Measurements from ENCODE around the gene USP6NL. TPM values are rescaled to one million over a fixed set of nuclear protein-coding genes. Genes with fewer than 3 reads are reported as not detected.
A peak's percentile ranks its signal among the peaks of the same experiment; 100 is the strongest.

The USP6NL gene
- total and polyA plus RNA-seq, 2 of the 13 experiments (the other 11 are each of a cell fraction or from before 2014, with no cell fraction given), result 10.5 to 22.9 TPM

GRCh38 chr10:11602919-11603523 lies 8.4 kb downstream of the USP6NL start (continued):
- TF ChIP-seq EP300 (IDR thresholded peaks at IDR 0.05; ENCODE audit: low read depth in 2 of 2, low read length in 2 of 2) (peak; percentile 29 to 90; a peak in 3 of 4 replicates), EP300 (CRISPR knock-in tag; IDR thresholded peaks at IDR 0.05; ENCODE audit: borderline replicate concordance) (peak; percentile 77), FOXA1 (IDR thresholded peaks at IDR 0.05) (peak; percentile 88), FOXA1 (CRISPR knock-in tag; IDR thresholded peaks at IDR 0.05) (peak; percentile 93), PPARG (CRISPR knock-in tag; conservative IDR thresholded peaks at IDR 0.05) (peak; percentile 83), ZNF878 (CRISPR knock-in tag; IDR thresholded peaks at IDR 0.05) (no peak; the same call in 1 of the 2 replicates), NFYC (CRISPR knock-in tag; IDR thresholded peaks at IDR 0.05) (no peak), TSC22D2 (CRISPR knock-in tag; IDR thresholded peaks at IDR 0.05; ENCODE audit: borderline replicate concordance) (no peak), ZNF205 (CRISPR knock-in tag; IDR thresholded peaks at IDR 0.05) (0 out of 2 replicates have a peak, but pooled peaks have one; percentile 50), HOMEZ (CRISPR knock-in tag; IDR thresholded peaks at IDR 0.05; ENCODE audit: low read depth) (peak; percentile 90), ZNF484 (CRISPR knock-in tag; IDR thresholded peaks at IDR 0.05; ENCODE audit: borderline replicate concordance, low read depth) (no peak), ZNF367 (CRISPR knock-in tag; IDR thresholded peaks at IDR 0.05; ENCODE audit: borderline replicate concordance) (no peak), GPN1 (CRISPR knock-in tag; IDR thresholded peaks at IDR 0.05; ENCODE audit: borderline replicate concordance) (no peak)
- TF ChIP-seq, protein P1, sequence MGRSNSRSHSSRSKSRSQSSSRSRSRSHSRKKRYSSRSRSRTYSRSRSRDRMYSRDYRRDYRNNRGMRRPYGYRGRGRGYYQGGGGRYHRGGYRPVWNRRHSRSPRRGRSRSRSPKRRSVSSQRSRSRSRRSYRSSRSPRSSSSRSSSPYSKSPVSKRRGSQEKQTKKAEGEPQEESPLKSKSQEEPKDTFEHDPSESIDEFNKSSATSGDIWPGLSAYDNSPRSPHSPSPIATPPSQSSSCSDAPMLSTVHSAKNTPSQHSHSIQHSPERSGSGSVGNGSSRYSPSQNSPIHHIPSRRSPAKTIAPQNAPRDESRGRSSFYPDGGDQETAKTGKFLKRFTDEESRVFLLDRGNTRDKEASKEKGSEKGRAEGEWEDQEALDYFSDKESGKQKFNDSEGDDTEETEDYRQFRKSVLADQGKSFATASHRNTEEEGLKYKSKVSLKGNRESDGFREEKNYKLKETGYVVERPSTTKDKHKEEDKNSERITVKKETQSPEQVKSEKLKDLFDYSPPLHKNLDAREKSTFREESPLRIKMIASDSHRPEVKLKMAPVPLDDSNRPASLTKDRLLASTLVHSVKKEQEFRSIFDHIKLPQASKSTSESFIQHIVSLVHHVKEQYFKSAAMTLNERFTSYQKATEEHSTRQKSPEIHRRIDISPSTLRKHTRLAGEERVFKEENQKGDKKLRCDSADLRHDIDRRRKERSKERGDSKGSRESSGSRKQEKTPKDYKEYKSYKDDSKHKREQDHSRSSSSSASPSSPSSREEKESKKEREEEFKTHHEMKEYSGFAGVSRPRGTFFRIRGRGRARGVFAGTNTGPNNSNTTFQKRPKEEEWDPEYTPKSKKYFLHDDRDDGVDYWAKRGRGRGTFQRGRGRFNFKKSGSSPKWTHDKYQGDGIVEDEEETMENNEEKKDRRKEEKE (IDR thresholded peaks at IDR 0.05), result no peak
- TF ChIP-seq, protein P2, sequence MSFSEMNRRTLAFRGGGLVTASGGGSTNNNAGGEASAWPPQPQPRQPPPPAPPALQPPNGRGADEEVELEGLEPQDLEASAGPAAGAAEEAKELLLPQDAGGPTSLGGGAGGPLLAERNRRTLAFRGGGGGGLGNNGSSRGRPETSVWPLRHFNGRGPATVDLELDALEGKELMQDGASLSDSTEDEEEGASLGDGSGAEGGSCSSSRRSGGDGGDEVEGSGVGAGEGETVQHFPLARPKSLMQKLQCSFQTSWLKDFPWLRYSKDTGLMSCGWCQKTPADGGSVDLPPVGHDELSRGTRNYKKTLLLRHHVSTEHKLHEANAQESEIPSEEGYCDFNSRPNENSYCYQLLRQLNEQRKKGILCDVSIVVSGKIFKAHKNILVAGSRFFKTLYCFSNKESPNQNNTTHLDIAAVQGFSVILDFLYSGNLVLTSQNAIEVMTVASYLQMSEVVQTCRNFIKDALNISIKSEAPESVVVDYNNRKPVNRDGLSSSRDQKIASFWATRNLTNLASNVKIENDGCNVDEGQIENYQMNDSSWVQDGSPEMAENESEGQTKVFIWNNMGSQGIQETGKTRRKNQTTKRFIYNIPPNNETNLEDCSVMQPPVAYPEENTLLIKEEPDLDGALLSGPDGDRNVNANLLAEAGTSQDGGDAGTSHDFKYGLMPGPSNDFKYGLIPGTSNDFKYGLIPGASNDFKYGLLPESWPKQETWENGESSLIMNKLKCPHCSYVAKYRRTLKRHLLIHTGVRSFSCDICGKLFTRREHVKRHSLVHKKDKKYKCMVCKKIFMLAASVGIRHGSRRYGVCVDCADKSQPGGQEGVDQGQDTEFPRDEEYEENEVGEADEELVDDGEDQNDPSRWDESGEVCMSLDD (CRISPR knock-in tag; IDR thresholded peaks at IDR 0.05; ENCODE audit: borderline replicate concordance), result no peak
- TF ChIP-seq, protein P3, sequence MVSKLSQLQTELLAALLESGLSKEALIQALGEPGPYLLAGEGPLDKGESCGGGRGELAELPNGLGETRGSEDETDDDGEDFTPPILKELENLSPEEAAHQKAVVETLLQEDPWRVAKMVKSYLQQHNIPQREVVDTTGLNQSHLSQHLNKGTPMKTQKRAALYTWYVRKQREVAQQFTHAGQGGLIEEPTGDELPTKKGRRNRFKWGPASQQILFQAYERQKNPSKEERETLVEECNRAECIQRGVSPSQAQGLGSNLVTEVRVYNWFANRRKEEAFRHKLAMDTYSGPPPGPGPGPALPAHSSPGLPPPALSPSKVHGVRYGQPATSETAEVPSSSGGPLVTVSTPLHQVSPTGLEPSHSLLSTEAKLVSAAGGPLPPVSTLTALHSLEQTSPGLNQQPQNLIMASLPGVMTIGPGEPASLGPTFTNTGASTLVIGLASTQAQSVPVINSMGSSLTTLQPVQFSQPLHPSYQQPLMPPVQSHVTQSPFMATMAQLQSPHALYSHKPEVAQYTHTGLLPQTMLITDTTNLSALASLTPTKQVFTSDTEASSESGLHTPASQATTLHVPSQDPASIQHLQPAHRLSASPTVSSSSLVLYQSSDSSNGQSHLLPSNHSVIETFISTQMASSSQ (IDR thresholded peaks at IDR 0.05; ENCODE audit: low read depth), result peak; percentile 33; the same call in 1 of the 2 replicates
- TF ChIP-seq, protein P3 (CRISPR knock-in tag; IDR thresholded peaks at IDR 0.05; ENCODE audit: borderline replicate concordance), result no peak; the same call in 1 of the 2 replicates

Measured in HepG2 (cell line).